ENCODE measurements around the gene ZC3H18. TPM values are rescaled to one million over a fixed set of nuclear protein-coding genes. Genes with fewer than 3 reads are reported as not detected.

Gene ZC3H18
- total RNA-seq, 2 experiments from 2014 or later: 72.0 to 72.7 TPM

DNA sequence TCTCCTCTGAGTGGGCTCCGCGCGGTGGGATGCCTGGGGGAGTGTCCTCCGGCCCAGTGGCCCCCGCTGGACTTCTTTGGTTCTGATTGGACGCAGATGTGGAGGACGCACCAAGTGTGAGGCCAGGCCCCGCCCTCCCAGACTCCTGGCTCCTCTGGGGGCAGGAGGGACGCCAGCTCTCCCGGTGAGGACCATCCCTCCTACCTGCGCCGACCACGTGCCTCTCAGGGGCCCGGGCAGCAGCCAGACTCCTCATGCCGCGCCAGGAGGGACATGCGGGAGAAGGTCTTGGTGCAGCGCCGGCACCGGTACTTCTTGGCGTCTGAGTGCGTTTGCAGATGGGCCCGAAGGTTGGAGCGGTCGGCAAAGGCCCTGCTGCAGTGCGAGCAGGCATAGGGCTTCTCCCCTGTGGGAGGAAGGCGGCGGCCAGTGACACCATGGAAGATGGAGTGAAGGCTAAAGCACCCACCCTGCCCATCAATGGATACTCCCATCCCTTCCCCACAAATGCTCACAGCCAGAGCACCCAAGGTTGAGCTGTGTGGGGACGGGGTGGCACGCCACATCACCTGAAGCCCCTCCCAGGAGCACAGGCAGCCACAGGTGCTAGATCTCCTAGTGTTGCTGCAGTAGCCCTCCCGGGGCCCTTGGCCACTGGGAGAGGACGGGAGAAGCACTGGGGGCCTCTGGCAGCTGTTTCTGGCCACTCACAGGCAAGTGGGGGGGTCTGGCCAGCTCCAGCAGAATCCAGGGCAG is 108.2 kb downstream of the ZC3H18 start:
- Mint-ChIP-seq H3K4me3 (no peak overlapping the region), H3K27me3 (no peaks in the 10 kb centered on the region), H3K9me3 (no peaks in the 10 kb centered on the region), H3K27ac (no peak overlapping the region), H3K36me3 (peaks cover 7% of the 10 kb centered on the region), H3K4me1 (ENCODE audit: low read depth) (peaks cover 23% of the 10 kb centered on the region)
- ChIA-PET CTCF (interaction anchor here (1.0 kb wide), 1 partner anchor 13 kb away, joined by 3 read pairs; no protein-coding TSS in a partner anchor), POLR2A (no interaction called here)
- no peak for DNase-seq
- intact Hi-C loops (cut with micrococcal nuclease): no loop called here

DNA sequence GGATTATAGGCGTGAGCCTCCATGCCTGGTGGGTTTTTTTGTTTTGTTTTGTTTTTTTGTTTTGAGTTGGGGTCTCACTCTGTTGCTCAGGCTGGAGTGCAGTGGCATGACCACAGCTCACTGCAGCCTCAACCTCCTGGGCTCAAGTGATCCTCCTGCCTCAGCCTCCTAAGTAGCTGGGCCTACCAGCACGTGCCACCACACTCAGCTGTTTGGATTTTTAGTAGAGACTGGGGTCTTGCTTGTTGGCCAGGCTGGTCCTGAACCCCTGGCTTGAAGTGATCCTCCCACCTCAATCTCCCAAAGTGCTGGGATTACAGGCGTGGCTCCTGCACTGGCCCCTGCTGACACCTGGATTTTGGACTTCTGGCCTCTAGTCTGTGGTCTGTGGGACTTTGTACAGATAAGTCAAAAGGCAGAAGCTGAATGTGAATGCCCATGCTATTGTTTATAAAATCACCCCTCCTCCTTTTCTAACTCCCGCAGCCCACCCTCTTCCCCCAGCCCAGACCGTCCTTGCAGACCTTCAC is 110.4 kb downstream of the ZC3H18 start:
- no peaks in the 10 kb centered on the region for H3K27me3 Mint-ChIP-seq
- H3K27ac Mint-ChIP-seq: peak overlapping the region; percentile 96
- peaks cover 4% of the 10 kb centered on the region for H3K36me3 Mint-ChIP-seq
- H3K4me3 Mint-ChIP-seq: peak overlapping the region; percentile 65
- H3K4me1 Mint-ChIP-seq (ENCODE audit: low read depth): peaks cover 40% of the 10 kb centered on the region
- POLR2A ChIA-PET: interaction anchor here (0.9 to 2.3 kb wide), 3 partner anchors 20 to 110 kb away, joined by 3 to 16 read pairs (median 4); partner anchors contain the start of genes CTU2, RNF166 and ZC3H18
- CTCF ChIA-PET: interaction anchor here (0.6 to 1.5 kb wide), 8 partner anchors 9 to 126 kb away, joined by 3 to 6 read pairs (median 4); no protein-coding TSS in a partner anchor
- no peaks in the 10 kb centered on the region for H3K9me3 Mint-ChIP-seq
- intact Hi-C loops (cut with micrococcal nuclease): loop anchor here (1.0 to 10.0 kb wide), 4 partner anchors 21 to 102 kb away; partner anchors contain the start of genes CYBA and IL17C
- no peak for DNase-seq

DNA sequence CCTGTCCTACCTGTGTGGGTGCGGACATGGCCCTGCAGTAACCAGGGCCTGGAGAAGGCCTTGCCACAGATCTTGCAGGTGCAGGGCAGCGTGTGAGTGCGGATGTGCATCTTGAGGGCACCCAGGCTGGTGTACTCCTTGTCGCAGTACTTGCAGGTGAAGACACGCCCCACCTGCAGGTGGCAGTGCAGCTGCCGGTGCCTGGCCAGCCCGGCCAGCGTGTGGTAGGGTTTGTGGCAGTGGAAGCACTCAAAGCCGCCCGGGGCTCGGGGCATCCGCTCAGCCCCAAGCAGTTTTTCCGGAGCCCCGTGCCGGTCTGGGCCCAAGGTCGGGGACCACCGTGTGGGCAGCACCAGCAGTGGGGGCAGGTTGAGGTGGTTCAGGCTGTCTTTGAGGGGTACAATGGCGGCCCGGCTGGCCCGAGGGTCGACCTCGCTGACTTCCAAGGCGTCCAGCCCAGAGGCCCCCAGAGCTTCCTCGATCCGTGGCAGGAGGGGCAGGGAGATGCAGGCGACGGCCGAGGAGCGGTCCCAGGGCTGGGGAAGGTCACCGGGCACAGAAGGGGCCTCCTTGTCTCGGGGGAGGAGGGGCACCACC is 111.0 kb downstream of the ZC3H18 start:
- Mint-ChIP-seq H3K36me3 (peaks cover 4% of the 10 kb centered on the region), H3K27me3 (no peaks in the 10 kb centered on the region), H3K27ac (peak overlapping the region; percentile 96), H3K9me3 (no peaks in the 10 kb centered on the region), H3K4me1 (ENCODE audit: low read depth) (peaks cover 40% of the 10 kb centered on the region), H3K4me3 (peak overlapping the region; percentile 65)
- DNase-seq: peak; percentile 76
- CTCF ChIA-PET: interaction anchor here (0.6 to 1.5 kb wide), 6 partner anchors 11 to 527 kb away, joined by 3 to 4 read pairs (median 4); no protein-coding TSS in a partner anchor
- intact Hi-C loops (cut with micrococcal nuclease): loop anchor here (1.0 to 10.0 kb wide), 4 partner anchors 20 to 101 kb away; partner anchors contain the start of genes CYBA and IL17C
- POLR2A ChIA-PET: interaction anchor here (0.9 to 2.3 kb wide), 2 partner anchors 19 to 24 kb away, joined by 4 to 16 read pairs; partner anchors contain the start of genes CTU2 and RNF166

Other genes with a start within 250 kb of the ZC3H18 start
- gene ZNF469, start 187.4 kb upstream of the ZC3H18 start, total RNA-seq: under 1 TPM; 0.24 to 0.31 TPM
- 10 to 100 TPM; 11.6 to 12.0 TPM for gene ZFPM1, start 117.1 kb upstream of the ZC3H18 start, total RNA-seq
- gene IL17C, start 68.2 kb downstream of the ZC3H18 start, total RNA-seq: under 1 TPM in 1 of 2 experiments, not detected in 1; 0.22 TPM
- 100 to 1,000 TPM; 262 to 265 TPM for gene CYBA, start 80.7 kb downstream of the ZC3H18 start, total RNA-seq
- 100 to 1,000 TPM; 111 to 113 TPM for gene MVD, start 92.7 kb downstream of the ZC3H18 start, total RNA-seq
- gene SNAI3, start 116.1 kb downstream of the ZC3H18 start, total RNA-seq: 1 to 10 TPM; 5.5 to 5.8 TPM
- 10 to 100 TPM; 46.4 to 55.6 TPM for gene RNF166, start 136.0 kb downstream of the ZC3H18 start, total RNA-seq
- gene CTU2, start 136.1 kb downstream of the ZC3H18 start, total RNA-seq: 10 to 100 TPM; 38.0 to 41.6 TPM
- 100 to 1,000 TPM; 221 to 234 TPM for gene PIEZO1, start 214.8 kb downstream of the ZC3H18 start, total RNA-seq
- gene CDT1, start 233.4 kb downstream of the ZC3H18 start, total RNA-seq: 100 to 1,000 TPM; 169 to 183 TPM
- 100 to 1,000 TPM; 270 to 272 TPM for gene APRT, start 241.5 kb downstream of the ZC3H18 start, total RNA-seq

Measured in activated CD4-positive, alpha-beta memory T cell treated with anti-CD3 and anti-CD28 coated beads for 36 hours (primary cell).